ENCODE measurements around the gene TIMM10.
A peak's percentile ranks its signal among the peaks of the same experiment; 100 is the strongest.
"Not testable (repeated sequence)": the region's sequence is repeated elsewhere in the genome, so short reads cannot be mapped to it uniquely, and the experiment has no call there.

The TIMM10 gene

GRCh38 chr11:57542582-57542981 is 12.0 kb upstream of the TIMM10 start:
- no peak for DNase-seq (ENCODE audit: low read depth)

DNA sequence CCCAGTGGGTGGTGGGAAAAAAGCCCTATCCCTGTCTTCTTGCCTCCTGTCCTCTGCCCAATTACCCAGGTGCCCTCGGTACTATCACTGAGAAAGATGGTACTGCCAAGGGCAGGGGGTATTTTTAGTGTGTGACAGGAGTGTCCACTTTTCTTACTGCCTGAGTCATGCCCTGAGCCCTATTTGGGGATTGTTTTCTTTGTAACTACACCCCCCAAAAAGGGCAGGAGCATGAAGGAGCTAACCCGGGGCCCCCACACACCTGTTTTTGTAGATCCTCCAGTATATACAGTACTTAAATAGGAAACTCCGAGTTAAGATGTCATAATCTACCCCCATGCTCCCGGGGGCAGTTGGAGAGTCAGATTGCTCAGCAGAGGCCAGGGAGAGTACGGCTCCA is 10.6 kb upstream of the TIMM10 start:
- no peak for DNase-seq (ENCODE audit: low read depth)

GRCh38 chr11:57539342-57539741 is 8.8 kb upstream of the TIMM10 start:
- no peak for DNase-seq (ENCODE audit: low read depth)

DNA sequence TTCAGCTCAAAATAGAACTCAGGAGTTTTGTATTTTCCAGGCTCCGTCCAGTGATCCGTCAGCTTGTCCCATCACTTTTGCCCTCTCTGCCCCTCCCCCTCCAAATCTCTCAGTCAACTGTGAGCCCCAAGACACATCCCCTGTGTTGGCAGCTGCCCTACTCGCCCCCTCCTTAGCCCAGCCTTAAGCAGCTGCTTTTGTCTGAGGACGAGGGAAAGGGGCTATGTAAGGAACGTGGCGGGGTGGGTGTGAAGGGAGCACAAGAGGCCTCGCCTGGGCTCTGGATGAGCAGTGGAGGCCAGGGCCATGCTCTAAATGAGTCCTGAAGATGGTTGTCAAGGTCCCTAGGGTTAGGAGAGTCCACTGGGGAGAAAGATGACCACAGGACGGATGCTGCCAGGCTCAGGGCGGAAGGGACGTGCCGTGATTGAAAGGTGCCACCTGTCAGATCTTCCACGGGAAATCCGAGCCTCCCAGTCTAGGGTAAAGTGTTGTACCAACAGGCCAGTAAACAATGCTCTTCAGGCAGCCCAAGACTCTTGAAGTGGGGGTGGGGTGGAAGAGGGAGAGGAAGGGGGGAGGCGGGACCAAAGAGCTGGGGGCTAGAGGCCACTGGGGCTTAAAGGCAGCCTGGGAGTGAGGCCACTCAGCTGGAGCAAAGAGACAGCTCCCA is 6.5 kb upstream of the TIMM10 start, which contains the start of gene SMTNL1:
TSS of gene SMTNL1 (plus strand) at position 649 of the 673 bp plus-strand sequence. CDS start 5,048 bp downstream, outside the sequence.
- DNase-seq (ENCODE audit: low read depth) = no peak

GRCh38 chr11:57534449-57534848 is 3.9 kb upstream of the TIMM10 start:
- not testable (repeated sequence) for DNase-seq (ENCODE audit: low read depth)

DNA sequence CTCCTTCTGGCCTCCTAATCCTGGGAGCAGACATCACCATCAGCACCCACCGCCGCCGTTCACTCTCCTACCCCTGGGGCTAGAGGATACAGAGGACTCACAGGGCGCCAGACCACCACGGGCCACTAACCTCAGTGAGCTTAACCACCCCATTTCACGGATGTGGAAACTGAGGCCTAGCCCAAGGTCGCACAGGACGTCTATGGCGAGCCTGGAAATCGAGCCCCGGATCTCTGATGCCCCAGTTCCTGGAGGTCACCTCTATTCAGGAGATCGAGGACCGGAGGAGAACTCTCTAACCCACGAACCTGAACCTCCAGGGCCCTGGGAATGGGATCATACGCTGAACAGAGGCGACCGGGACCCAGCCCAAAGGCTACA is 349 bp downstream of the TIMM10 start:
- no peak for DNase-seq (ENCODE audit: low read depth)

DNA sequence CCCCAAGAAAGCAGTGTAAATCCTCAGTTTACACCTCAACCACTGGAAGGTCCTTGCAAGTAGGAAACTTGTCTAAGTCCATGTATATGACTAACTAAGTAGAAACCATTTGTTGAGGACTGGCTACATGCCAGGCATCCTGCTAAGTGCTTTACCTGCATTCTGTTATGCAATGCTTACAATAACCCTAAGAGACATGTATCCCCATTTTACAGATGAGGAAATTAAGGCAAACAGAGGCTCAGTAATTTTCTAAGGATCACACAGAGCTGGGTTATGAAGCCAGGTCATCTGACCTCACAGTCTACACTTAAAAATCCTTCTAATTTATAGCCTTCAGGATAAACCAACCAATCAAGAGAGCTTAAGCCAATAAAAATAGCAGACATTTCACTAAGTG is 1.5 kb downstream of the TIMM10 start:
- no peak for DNase-seq (ENCODE audit: low read depth)

DNA sequence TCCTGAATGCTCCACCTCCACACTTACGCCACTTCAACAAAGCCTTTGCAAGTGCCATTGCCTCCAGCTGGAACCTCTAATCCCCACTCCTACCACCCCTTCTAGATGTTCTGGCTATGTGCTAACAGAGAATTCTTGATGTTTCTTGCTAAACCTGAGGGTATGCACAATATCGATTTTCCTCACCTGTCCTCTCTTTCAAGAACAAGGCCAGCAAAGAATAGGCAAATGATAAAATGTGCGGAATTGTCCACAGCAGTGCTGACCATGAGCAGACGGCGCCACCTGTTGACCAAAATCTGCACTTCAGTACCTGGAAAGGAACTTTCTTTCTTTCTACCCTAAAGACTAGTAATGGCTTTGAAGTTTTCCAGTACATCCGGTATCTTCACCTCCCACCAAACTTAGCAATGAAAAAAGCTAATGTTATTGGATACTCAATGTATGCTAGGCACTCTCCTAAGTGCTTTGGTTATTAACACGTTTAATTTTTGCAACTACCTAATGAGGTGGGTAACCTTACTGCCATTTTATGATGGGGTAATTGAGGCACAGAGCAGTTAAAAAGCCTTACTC is 3.4 kb downstream of the TIMM10 start:
- DNase-seq (ENCODE audit: low read depth) = peak; percentile 47

DNA sequence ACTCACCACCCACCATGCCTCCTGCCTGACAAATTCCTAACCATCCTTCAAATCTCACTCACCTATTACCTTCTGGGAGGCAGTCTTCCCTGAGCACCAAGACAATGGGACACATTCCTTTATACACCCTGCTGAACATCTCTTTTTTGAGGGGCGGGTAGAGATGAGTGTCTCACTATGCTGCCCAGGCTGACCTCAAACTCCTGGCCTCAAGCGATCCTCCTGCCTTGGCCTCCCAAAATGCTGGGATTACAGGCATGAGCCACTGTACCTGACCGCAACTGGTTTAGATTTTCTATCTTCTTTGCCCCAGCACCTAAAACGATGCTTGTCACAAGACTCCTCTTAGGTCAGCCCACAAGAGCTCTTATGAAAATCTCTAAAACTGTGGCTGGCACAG is 7.1 kb downstream of the TIMM10 start:
- DNase-seq (ENCODE audit: low read depth) = no peak

DNA sequence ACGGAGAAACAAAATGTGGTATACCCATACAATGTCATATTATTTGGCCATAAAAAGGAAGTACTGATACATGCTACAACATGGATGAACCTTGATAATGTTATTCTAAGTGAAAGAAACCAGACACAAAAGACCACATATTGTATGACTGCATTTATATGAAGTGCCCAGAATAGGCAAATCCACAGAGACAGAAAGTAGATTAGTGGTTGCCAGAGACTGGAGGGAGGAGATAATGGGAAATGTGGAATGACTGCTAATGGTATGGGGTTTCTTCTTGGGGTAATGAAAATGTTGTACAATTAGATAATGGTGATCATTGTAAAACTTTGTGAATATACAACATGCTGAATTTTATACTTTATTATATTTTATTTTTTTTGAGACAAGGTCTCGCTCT is 9.4 kb downstream of the TIMM10 start:
- DNase-seq (ENCODE audit: low read depth) = no peak

DNA sequence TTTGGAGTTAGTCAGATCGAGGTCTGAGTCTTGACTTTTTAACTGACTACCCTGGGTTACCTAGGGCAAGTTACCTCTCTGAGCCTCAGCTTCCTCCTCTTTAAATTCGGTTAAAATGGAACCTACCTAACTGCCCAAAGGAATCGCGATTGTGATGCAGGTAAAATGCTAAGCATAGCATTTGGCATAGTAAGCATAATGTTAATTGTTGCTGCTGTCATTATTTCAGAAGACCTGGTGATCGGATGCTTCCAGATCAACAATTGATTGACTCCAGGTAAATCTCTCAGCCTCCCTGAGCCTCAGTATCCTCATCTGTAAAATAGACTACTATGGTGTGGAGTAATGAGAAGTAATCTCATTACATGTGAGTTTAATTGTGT is 14.5 kb downstream of the TIMM10 start:
- DNase-seq (ENCODE audit: low read depth) = no peak

GRCh38 chr11:57515332-57516060 is 15.1 kb downstream of the TIMM10 start, which contains the start of gene SLC43A1:
Gene SLC43A1 (minus strand): TSS chr11:57515702. CDS start chr11:57514111, 1,591 bp downstream.
- DNase-seq (ENCODE audit: low read depth) = no peak

DNA sequence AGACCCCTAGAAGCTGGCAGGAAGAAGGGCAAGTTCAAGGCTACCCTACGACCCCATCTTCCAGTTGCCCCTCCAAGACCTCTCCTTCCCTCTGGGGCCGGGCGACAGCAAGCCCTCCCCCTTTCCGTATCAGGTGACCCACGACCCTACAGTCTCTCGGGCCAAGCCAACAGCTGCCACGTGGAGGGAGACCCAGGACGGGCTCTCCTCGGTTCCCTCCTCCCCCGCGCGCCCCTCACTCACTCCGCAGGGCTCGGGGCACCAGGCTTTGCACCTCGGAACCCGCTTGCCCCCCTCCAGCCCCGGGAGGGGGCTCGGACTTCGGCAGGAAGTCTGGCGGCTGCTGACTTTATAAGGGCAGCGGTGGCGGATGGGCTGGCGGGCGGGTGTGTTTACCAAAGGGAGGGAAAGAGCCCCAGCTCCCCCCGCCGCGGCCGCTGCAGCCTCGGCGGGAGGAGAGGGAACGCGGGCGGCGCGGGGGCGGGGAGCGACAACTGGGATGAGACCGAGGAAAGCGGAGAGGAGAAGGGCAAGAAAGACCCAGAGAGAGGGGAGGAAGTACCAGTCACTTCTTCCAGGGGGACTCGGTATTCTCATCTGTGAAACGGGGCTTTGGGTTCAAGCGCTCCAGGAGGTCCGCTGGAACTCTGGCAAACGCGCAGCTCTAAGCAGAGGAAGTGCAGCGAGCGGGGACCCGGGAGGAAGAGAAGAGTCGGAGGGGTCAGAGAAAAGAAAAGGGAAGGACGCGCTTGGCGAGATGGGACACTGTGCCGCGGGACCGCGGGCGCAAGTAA is 15.8 kb downstream of the TIMM10 start:
- peak; percentile 36 for DNase-seq (ENCODE audit: low read depth)

- no peak for DNase-seq (ENCODE audit: low read depth)
Observed at GRCh38 chr11:57513911-57514537, 16.5 kb downstream of the TIMM10 start.

GRCh38 chr11:57513452-57513795 is 17.1 kb downstream of the TIMM10 start:
- DNase-seq (ENCODE audit: low read depth) = no peak

DNA sequence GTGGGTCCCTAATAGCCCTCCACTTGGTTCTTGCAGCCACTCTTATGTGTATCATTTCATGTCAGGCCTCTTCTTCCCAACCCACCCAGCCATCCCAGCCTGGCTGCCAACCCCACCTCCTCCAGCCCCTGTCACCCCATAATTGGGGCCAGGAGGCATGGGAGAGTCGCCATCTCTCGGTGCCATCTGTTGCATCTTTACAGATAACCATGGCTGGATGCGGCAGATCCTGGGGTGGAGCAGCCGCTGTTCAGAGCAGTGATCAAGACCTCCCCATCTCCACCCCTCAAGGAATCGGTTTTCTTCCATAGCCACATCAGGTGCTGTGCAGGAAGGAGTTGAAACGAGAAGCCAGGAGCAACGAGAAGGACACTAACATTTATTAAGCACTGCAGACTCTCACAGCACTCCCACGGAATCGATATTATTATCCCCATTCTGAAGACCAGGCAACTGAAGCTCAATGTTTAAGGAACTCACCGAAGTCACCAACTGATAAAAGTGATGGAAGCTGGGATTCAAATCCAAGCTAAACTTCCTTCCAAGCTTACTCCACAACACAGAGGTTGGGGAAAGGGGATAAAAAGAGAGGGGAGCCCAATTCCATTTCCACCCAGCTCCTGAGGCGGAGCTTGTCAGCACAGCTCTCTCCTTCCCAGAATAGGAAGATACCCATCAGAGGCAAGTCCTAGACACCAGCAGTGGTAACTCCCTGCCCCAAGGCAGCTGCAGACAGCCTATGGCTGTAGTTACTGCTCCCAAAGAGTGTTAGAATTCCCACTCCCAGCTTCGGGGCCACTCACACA is 17.7 kb downstream of the TIMM10 start:
- DNase-seq (ENCODE audit: low read depth) = no peak

DNA sequence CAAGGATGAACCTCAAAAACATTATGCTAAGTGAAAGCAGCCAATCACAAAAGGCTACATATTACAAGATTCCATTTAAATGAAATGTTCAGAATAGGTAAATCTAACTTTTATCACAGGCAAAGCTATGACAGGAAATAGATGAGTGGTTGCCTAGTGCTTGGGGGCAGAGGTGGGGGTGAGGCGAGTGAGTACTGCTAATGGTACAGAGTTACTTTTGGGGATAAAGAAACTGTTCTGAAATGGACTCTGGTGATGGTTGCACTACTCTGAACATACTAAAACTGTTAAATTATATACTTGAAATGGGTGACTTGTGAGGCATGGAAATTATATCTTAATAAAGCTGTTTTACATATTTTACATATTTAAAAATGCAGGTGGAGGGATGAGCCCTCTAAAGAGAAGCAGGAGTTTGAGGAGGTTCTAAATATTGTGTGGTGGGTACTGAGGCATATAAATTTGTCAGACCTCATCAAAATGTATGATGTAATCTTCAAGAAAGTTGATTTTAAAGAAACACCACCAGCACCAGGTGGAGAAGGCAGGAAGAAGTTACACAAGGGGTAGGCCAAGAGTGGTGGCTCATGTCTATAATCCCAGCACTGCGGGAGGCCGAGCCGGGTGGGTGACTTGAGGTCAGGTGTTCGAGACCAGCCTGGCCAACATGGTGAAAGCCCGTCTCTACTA is 18.7 kb downstream of the TIMM10 start:
- DNase-seq (ENCODE audit: low read depth) = no peak

GRCh38 chr11:57508341-57509170 is 22.0 kb downstream of the TIMM10 start:
- no peak for DNase-seq (ENCODE audit: low read depth)

GRCh38 chr11:57506522-57506921 is 24.0 kb downstream of the TIMM10 start:
- no peak for DNase-seq (ENCODE audit: low read depth)

GRCh38 chr11:57504511-57504910 is 26.0 kb downstream of the TIMM10 start:
- no peak for DNase-seq (ENCODE audit: low read depth)
